GM18507 (cell line): ENCODE data around the gene RFK.
"Not testable (repeated sequence)": the region's sequence is repeated elsewhere in the genome, so short reads cannot be mapped to it uniquely, and the experiment has no call there.

Source experiments
- DNase-seq: peaks from one replicate; pipeline ENCODE4 v3.0.0; 2011; ENCODE audit warnings: low read depth; ENCODE audit not compliant: insufficient read length; ENCODE audit errors: extremely low spot score
- FAIRE-seq: peaks from 2 replicates; lab custom pipeline; 2011; peaks lifted over from hg19 to GRCh38; lab: Jason Lieb, UNC

Gene RFK

GRCh38 chr9:76394195-76394959 is at the start of gene RFK:
Gene RFK (minus strand): TSS chr9:76394426. CDS start chr9:76394171, 255 bp downstream.
- FAIRE-seq (peak; percentile 81), DNase-seq (peak; percentile 90)

- DNase-seq (no peak), FAIRE-seq (no peak)
These were observed 49.7 kb upstream of the RFK start for GRCh38 chr9:76443887-76444286.

GRCh38 chr9:76441551-76442322 is 47.5 kb upstream of the RFK start:
- DNase-seq = no peak
- FAIRE-seq = peak; percentile 78

- DNase-seq = no peak
- peak; percentile 85 for FAIRE-seq
These were observed 44.8 kb upstream of the RFK start for GRCh38 chr9:76438841-76439588.

- DNase-seq, FAIRE-seq: not testable (repeated sequence)
These were observed 42.9 kb upstream of the RFK start for GRCh38 chr9:76437017-76437699.

GRCh38 chr9:76434897-76435296 is 40.7 kb upstream of the RFK start:
- not testable (repeated sequence) for FAIRE-seq, DNase-seq

- DNase-seq (no peak), FAIRE-seq (no peak)
These were observed 39.6 kb upstream of the RFK start for GRCh38 chr9:76433836-76434235.

- DNase-seq (no peak), FAIRE-seq (no peak)
These were observed 39.2 kb upstream of the RFK start for GRCh38 chr9:76433406-76433805.

GRCh38 chr9:76431601-76432000 is 37.4 kb upstream of the RFK start:
- no peak for FAIRE-seq

GRCh38 chr9:76426807-76427419 is 32.7 kb upstream of the RFK start:
- FAIRE-seq (no peak), DNase-seq (no peak)

More at GRCh38 chr9:76431601-76432000, 37.4 kb upstream of the RFK start:
- DNase-seq = no peak

- DNase-seq = no peak
These were observed 31.6 kb upstream of the RFK start for GRCh38 chr9:76425677-76426453.

GRCh38 chr9:76424491-76424890 is 30.3 kb upstream of the RFK start:
- no peak for DNase-seq
- no peak for FAIRE-seq

More at GRCh38 chr9:76425677-76426453, 31.6 kb upstream of the RFK start:
- FAIRE-seq = no peak

GRCh38 chr9:76423216-76424177 is 29.3 kb upstream of the RFK start:
- FAIRE-seq (no peak), DNase-seq (no peak)

- DNase-seq = no peak
- FAIRE-seq = peak; percentile 71
These were observed 25.7 kb upstream of the RFK start for GRCh38 chr9:76419782-76420380.

GRCh38 chr9:76417394-76417793 is 23.2 kb upstream of the RFK start:
- DNase-seq = no peak
- no peak for FAIRE-seq

GRCh38 chr9:76415731-76416130 is 21.5 kb upstream of the RFK start:
- FAIRE-seq = no peak
- DNase-seq = no peak

GRCh38 chr9:76415154-76415553 is 20.9 kb upstream of the RFK start:
- FAIRE-seq (no peak), DNase-seq (no peak)
